ENCODE measurements around the gene LY6G6C.

The LY6G6C gene

GRCh38 chr6:31676904-31677303 is 44.6 kb downstream of the LY6G6C start:
- no peak for FAIRE-seq

GRCh38 chr6:31676322-31676903 is 45.1 kb downstream of the LY6G6C start:
- no peak for FAIRE-seq

DNA sequence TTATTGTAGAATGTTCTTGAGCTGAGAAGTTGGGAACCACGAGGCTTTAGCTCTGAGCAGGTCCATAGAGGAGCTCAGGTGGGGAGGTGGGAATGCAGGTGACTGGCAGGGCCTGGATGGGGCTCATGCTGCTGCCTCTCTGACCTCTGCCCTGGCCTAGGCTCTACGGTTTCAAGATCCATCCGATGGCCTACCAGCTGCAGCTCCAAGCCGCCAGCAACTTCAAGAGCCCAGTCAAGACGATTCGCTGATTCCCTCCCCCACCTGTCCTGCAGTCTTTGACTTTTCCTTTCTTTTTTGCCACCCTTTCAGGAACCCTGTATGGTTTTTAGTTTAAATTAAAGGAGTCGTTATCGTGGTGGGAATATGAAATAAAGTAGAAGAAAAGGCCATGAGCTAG is 51.9 kb downstream of the LY6G6C start, which contains the start of gene LY6G5B:
TSS of gene LY6G5B (plus strand) at position 301 of the 400 bp plus-strand sequence. CDS start 975 bp downstream, outside the sequence.
- FAIRE-seq, result no peak
